ENCODE results near the gene RPS21. TPM values are rescaled to one million over a fixed set of nuclear protein-coding genes. Genes with fewer than 3 reads are reported as not detected.
A peak's percentile ranks its signal among the peaks of the same experiment; 100 is the strongest.

RPS21 gene
- total and polyA plus RNA-seq, 10 of the 15 experiments (the other 5 are each of a cell fraction or from before 2014, with no cell fraction given), result 1,474 to 4,987 (median 2,439) TPM

DNA sequence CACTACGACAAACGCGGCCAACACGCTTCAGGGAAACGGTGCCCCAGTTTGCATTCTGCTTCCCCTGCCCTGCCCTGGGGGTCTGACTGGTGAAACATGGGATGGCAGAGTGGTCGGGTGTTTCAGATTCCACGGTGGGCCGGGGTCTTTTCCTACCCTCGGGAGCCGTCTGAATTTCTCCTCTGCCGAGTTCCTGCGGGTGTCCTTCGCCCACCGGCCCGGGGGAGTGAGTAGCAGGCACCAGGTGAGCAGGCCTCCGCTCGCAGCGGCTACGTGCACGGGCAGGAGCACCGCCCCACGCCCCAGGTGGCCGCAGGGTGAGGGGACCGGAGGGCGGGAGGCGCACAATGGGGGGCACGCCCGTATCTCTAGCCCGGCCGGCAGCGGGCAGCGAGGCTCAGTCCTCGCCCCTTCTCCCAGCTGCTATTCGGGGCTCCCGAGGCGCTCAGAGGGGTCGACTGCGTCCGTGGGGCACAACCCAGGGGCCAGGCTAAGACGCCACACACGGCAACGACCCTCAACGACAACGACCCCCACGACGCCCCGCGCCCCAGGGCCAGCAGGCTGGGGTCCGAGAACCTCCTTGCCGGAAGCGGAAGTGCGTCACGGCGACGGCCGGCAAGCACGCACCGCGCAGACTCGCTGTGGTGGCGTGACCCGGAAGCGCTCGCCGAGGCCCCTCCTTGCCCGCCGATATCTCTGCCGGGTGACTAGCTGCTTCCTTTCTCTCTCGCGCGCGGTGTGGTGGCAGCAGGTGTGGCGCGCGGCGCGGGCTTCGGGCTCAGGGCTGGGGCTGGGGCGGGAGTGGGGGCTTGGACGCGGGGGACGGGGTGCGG lies at the start of gene RPS21 (continued):
- TF ChIP-seq, protein P1, sequence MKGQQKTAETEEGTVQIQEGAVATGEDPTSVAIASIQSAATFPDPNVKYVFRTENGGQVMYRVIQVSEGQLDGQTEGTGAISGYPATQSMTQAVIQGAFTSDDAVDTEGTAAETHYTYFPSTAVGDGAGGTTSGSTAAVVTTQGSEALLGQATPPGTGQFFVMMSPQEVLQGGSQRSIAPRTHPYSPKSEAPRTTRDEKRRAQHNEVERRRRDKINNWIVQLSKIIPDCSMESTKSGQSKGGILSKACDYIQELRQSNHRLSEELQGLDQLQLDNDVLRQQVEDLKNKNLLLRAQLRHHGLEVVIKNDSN (IDR thresholded peaks at IDR 0.05; ENCODE audit: borderline replicate concordance, extremely low read length, insufficient read depth, low read depth, low read length), result no peak
- TF ChIP-seq, protein P2, sequence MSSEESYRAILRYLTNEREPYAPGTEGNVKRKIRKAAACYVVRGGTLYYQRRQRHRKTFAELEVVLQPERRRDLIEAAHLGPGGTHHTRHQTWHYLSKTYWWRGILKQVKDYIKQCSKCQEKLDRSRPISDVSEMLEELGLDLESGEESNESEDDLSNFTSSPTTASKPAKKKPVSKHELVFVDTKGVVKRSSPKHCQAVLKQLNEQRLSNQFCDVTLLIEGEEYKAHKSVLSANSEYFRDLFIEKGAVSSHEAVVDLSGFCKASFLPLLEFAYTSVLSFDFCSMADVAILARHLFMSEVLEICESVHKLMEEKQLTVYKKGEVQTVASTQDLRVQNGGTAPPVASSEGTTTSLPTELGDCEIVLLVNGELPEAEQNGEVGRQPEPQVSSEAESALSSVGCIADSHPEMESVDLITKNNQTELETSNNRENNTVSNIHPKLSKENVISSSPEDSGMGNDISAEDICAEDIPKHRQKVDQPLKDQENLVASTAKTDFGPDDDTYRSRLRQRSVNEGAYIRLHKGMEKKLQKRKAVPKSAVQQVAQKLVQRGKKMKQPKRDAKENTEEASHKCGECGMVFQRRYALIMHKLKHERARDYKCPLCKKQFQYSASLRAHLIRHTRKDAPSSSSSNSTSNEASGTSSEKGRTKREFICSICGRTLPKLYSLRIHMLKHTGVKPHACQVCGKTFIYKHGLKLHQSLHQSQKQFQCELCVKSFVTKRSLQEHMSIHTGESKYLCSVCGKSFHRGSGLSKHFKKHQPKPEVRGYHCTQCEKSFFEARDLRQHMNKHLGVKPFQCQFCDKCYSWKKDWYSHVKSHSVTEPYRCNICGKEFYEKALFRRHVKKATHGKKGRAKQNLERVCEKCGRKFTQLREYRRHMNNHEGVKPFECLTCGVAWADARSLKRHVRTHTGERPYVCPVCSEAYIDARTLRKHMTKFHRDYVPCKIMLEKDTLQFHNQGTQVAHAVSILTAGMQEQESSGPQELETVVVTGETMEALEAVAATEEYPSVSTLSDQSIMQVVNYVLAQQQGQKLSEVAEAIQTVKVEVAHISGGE (CRISPR knock-in tag; IDR thresholded peaks at IDR 0.05), result no peak
- TF ChIP-seq ZNF207 (IDR thresholded peaks at IDR 0.05; ENCODE audit: borderline replicate concordance) (no peak), GATAD2B (conservative IDR thresholded peaks at IDR 0.05; ENCODE audit: low read depth) (peak; percentile 60; the same call in 1 of the 2 replicates), POU2F2 (IDR thresholded peaks at IDR 0.05; ENCODE audit: borderline replicate concordance, low read depth, low read length) (peak; percentile 84; the same call in 2 of the 3 replicates), STAT1 (conservative IDR thresholded peaks at IDR 0.05) (no peak), WRNIP1 (IDR thresholded peaks at IDR 0.05; ENCODE audit: borderline replicate concordance, low read depth, low read length) (no peak), LARP7 (IDR thresholded peaks at IDR 0.05) (peak; percentile 77), HDAC2 (IDR thresholded peaks at IDR 0.05) (no peak), NFYB (IDR thresholded peaks at IDR 0.05; ENCODE audit: insufficient read depth, low read depth, low read length) (no peak), CHD4 (IDR thresholded peaks at IDR 0.05) (no peak), PAX8 (IDR thresholded peaks at IDR 0.05) (no peak), ZNF24 (IDR thresholded peaks at IDR 0.05) (no peak), RCOR1 (conservative IDR thresholded peaks at IDR 0.05; ENCODE audit: low read depth, low read length) (no peak), SIX5 (IDR thresholded peaks at IDR 0.05; ENCODE audit: low read depth, low read length, severe bottlenecking) (peak; percentile 56)
- TF ChIP-seq, protein P3, sequence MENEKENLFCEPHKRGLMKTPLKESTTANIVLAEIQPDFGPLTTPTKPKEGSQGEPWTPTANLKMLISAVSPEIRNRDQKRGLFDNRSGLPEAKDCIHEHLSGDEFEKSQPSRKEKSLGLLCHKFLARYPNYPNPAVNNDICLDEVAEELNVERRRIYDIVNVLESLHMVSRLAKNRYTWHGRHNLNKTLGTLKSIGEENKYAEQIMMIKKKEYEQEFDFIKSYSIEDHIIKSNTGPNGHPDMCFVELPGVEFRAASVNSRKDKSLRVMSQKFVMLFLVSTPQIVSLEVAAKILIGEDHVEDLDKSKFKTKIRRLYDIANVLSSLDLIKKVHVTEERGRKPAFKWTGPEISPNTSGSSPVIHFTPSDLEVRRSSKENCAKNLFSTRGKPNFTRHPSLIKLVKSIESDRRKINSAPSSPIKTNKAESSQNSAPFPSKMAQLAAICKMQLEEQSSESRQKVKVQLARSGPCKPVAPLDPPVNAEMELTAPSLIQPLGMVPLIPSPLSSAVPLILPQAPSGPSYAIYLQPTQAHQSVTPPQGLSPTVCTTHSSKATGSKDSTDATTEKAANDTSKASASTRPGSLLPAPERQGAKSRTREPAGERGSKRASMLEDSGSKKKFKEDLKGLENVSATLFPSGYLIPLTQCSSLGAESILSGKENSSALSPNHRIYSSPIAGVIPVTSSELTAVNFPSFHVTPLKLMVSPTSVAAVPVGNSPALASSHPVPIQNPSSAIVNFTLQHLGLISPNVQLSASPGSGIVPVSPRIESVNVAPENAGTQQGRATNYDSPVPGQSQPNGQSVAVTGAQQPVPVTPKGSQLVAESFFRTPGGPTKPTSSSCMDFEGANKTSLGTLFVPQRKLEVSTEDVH (IDR thresholded peaks at IDR 0.05; ENCODE audit: low read depth, partially characterized antibody), result no peak
- TF ChIP-seq, protein P4, sequence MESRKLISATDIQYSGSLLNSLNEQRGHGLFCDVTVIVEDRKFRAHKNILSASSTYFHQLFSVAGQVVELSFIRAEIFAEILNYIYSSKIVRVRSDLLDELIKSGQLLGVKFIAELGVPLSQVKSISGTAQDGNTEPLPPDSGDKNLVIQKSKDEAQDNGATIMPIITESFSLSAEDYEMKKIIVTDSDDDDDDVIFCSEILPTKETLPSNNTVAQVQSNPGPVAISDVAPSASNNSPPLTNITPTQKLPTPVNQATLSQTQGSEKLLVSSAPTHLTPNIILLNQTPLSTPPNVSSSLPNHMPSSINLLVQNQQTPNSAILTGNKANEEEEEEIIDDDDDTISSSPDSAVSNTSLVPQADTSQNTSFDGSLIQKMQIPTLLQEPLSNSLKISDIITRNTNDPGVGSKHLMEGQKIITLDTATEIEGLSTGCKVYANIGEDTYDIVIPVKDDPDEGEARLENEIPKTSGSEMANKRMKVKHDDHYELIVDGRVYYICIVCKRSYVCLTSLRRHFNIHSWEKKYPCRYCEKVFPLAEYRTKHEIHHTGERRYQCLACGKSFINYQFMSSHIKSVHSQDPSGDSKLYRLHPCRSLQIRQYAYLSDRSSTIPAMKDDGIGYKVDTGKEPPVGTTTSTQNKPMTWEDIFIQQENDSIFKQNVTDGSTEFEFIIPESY (IDR thresholded peaks at IDR 0.05), result no peak
- TF ChIP-seq, protein P5, sequence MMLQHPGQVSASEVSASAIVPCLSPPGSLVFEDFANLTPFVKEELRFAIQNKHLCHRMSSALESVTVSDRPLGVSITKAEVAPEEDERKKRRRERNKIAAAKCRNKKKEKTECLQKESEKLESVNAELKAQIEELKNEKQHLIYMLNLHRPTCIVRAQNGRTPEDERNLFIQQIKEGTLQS (IDR thresholded peaks at IDR 0.05; ENCODE audit: borderline replicate concordance, extremely low read depth, low read depth, low read length), result no peak
- TF ChIP-seq, protein P6, sequence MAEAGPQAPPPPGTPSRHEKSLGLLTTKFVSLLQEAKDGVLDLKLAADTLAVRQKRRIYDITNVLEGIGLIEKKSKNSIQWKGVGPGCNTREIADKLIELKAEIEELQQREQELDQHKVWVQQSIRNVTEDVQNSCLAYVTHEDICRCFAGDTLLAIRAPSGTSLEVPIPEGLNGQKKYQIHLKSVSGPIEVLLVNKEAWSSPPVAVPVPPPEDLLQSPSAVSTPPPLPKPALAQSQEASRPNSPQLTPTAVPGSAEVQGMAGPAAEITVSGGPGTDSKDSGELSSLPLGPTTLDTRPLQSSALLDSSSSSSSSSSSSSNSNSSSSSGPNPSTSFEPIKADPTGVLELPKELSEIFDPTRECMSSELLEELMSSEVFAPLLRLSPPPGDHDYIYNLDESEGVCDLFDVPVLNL (IDR thresholded peaks at IDR 0.05; ENCODE audit: low read depth, low read length), result no peak
